Body of pancreas (tissue), 4 donors: ENCODE results near the gene MYO16.

Experiments
- CTCF ChIP-seq, 7 experiments: fragments of 450-650 bp in 4 of 7; fragments of 200-600 bp in 3 of 7; sonication (generic) in 3 of 7; IDR thresholded peaks; one replicate each; pipeline ENCODE4 v1.5.1; 2016 to 2019; ENCODE audit warnings: antibody characterized with exemption in 7 of 7
- POLR2A ChIP-seq, 3 donors: fragments of 450-650 bp; IDR thresholded peaks; one replicate each; pipeline ENCODE4 v1.6.1; 2016; ENCODE audit warnings: antibody characterized with exemption in 3 of 3, mild to moderate bottlenecking in 2 of 3

DNA sequence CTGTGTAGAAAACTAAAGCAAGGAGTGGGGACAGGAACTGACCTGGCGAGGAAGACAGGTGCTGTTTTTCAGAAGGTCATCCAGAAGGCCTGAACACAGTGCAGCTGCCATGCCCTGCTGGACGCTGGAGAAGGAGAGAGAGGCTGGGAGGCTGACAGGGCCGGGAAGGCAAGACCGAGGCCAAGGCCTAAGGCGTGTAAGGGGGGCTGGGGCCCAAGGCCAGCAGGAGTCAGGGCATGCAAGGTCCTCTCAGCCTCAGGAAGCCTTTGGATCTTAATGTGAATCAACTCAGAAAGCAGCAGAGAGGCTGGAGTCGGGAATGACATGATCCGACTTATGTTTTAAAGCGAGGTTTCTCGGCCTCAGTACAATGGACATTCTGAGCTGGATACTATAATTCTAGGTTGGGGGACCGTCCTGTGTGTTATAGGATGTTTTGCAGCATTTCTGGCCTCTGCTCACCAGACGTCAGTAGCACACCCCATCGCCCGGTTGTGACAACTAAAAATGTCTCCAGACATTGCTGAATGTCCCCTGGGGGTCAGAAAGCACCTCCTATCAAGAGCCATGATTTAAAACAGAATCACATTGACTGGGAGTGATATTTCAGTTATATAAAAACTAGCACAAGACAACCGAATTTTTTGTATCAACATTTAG is 530.4 kb downstream of the MYO16 start:
- TF ChIP-seq CTCF (IDR thresholded peaks at IDR 0.05) (no peak), POLR2A (IDR thresholded peaks at IDR 0.05) (no peak)
